Measurements from ENCODE around the gene DNMBP. TPM values are rescaled to one million over a fixed set of nuclear protein-coding genes. Genes with fewer than 3 reads are reported as not detected.

Gene DNMBP
- total RNA-seq, 2 experiments from 2014 or later = 2.2 to 2.3 TPM

DNA sequence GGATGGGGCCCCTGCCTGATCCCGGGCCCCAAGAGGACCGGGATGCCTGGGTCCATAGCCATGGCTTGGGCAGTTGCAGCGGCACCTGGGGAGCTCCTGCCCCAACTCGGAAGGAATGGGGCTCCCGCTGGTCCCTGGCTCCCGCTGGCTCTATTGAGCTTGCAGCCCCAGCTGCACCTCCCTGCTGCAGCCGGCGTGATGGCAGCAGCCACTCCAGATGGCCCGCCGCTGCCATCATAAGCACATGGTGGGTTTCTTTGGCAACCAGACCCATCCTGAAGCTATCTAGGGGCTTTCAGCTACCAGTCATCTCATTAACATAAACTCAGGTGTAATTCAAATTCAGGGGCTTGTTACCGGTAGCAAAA is 11.1 kb upstream of the DNMBP start:
- Histone ChIP-seq H3K36me3 (ENCODE audit: insufficient read depth, low read length) (no peaks in the 10 kb centered on the region), H3K27me3 (ENCODE audit: control insufficient read depth in 1 of 2, insufficient read depth in 2 of 2, low read length in 2 of 2) (no peaks in the 10 kb centered on the region), H3K27ac (ENCODE audit: low read depth in 1 of 2, low read length in 2 of 2) (no peak overlapping the region), H3K4me1 (ENCODE audit: insufficient read depth, low read length) (peaks cover 4% of the 10 kb centered on the region), H3K9me3 (ENCODE audit: control insufficient read depth in 1 of 2, insufficient read depth in 1 of 2, low read length in 2 of 2) (no peaks in the 10 kb centered on the region), H3K4me3 (ENCODE audit: low read length) (no peak overlapping the region)
- no peak for ATAC-seq (ENCODE audit: poor library complexity)
- Mint-ChIP-seq H3K36me3 (ENCODE audit: low read depth) (no peaks in the 10 kb centered on the region), H3K27me3 (peaks cover 5% of the 10 kb centered on the region), H3K9me3 (no peaks in the 10 kb centered on the region), H3K27ac (no peak overlapping the region), H3K4me1 (ENCODE audit: low read depth) (no peaks in the 10 kb centered on the region), H3K4me3 (no peak overlapping the region)
- CTCF ChIA-PET = interaction anchor here (1.2 kb wide), 1 partner anchor 11 kb away, joined by 3 read pairs; the partner anchor contains the start of gene DNMBP
- DNase-seq = no peak
- POLR2A ChIA-PET = no interaction called here
- TF ChIP-seq, protein P1, sequence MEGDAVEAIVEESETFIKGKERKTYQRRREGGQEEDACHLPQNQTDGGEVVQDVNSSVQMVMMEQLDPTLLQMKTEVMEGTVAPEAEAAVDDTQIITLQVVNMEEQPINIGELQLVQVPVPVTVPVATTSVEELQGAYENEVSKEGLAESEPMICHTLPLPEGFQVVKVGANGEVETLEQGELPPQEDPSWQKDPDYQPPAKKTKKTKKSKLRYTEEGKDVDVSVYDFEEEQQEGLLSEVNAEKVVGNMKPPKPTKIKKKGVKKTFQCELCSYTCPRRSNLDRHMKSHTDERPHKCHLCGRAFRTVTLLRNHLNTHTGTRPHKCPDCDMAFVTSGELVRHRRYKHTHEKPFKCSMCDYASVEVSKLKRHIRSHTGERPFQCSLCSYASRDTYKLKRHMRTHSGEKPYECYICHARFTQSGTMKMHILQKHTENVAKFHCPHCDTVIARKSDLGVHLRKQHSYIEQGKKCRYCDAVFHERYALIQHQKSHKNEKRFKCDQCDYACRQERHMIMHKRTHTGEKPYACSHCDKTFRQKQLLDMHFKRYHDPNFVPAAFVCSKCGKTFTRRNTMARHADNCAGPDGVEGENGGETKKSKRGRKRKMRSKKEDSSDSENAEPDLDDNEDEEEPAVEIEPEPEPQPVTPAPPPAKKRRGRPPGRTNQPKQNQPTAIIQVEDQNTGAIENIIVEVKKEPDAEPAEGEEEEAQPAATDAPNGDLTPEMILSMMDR (IDR thresholded peaks at IDR 0.05) = no peak
- intact Hi-C loops (cut with DNase I, micrococcal nuclease) = no loop called here

DNA sequence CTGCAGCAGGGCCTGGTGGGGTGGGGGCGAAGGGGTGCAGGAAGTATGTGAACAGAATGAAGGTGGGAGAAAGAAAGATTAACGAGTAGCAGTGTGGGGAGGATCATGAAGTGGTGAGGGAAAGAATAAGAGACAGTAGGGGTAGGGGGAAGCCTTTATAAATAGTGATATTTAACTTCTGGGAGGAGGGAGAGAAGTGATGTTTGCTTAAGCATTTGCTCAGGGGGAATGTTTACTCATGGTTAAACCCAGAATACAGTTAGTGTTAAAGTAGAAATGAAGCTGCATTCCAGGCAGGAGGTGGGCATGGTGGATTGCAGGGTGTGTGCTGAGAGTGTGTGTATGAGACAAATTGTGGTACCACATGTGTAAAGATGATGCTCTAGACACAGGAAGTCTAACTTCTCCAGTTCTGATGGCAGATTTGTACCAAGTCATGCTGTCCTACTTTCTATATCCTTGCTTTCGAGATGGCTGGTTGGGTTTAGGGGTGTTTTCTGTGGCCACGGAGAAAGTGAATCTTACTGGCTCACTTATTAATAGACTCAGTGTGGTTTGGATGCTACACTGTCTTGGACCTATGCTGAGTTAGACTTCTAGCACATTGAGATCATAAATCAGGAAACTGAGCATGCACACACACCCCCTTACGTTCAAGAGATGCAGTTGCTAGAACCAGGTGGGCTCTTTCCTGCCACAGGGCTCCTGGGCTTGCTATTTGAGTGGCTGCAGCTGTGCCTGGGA is 10.6 kb upstream of the DNMBP start:
- Histone ChIP-seq H3K36me3 (ENCODE audit: insufficient read depth, low read length) (no peaks in the 10 kb centered on the region), H3K4me1 (ENCODE audit: insufficient read depth, low read length) (peaks cover 4% of the 10 kb centered on the region), H3K27ac (ENCODE audit: low read depth in 1 of 2, low read length in 2 of 2) (no peak overlapping the region), H3K4me3 (ENCODE audit: low read length) (no peak overlapping the region), H3K9me3 (ENCODE audit: control insufficient read depth in 1 of 2, insufficient read depth in 1 of 2, low read length in 2 of 2) (no peaks in the 10 kb centered on the region), H3K27me3 (ENCODE audit: control insufficient read depth in 1 of 2, insufficient read depth in 2 of 2, low read length in 2 of 2) (no peaks in the 10 kb centered on the region)
- DNase-seq (peak in 1 of 14 experiments; percentile 5), ATAC-seq (ENCODE audit: poor library complexity) (no peak)
- CTCF ChIA-PET = interaction anchor here (1.2 kb wide), 1 partner anchor 10 kb away, joined by 3 read pairs; the partner anchor contains the start of gene DNMBP
- H3K4me1 Mint-ChIP-seq (ENCODE audit: low read depth) = no peaks in the 10 kb centered on the region
- no peak overlapping the region for H3K27ac Mint-ChIP-seq
- H3K27me3 Mint-ChIP-seq = peaks cover 5% of the 10 kb centered on the region
- no peaks in the 10 kb centered on the region for H3K36me3 Mint-ChIP-seq (ENCODE audit: low read depth)
- POLR2A ChIA-PET = no interaction called here
- no peak overlapping the region for H3K4me3 Mint-ChIP-seq
- no peaks in the 10 kb centered on the region for H3K9me3 Mint-ChIP-seq
- intact Hi-C loops (cut with DNase I, micrococcal nuclease) = no loop called here
- TF ChIP-seq, protein P1 (IDR thresholded peaks at IDR 0.05) = no peak

DNA sequence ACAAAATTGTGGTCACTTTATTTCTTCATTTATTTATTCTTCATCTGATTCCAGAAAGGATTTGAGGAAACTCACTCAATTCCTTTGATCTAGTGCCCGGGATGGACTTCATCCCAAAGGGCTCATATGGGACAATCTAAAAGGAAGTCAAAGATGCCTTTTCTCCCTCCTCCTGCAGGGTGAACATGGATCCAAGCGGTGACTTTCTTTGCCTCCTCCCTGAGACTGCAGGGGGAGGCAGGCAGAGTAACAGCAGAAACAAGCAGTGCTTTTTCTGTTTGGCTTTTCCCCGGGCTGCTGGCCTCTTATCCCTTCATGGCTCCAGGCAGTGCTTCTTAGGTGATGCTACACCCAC is 10.0 kb upstream of the DNMBP start:
- H3K36me3 ChIP-seq (ENCODE audit: insufficient read depth, low read length) = no peaks in the 10 kb centered on the region
- no peaks in the 10 kb centered on the region for H3K9me3 ChIP-seq (ENCODE audit: control insufficient read depth in 1 of 2, insufficient read depth in 1 of 2, low read length in 2 of 2)
- ChIA-PET POLR2A (no interaction called here), CTCF (interaction anchor here (1.2 kb wide), 1 partner anchor 10 kb away, joined by 3 read pairs; the partner anchor contains the start of gene DNMBP)
- H3K27me3 Mint-ChIP-seq = peaks cover 5% of the 10 kb centered on the region
- no peak overlapping the region for H3K4me3 ChIP-seq (ENCODE audit: low read length)
- DNase-seq = no peak
- H3K4me3 Mint-ChIP-seq = no peak overlapping the region
- no peaks in the 10 kb centered on the region for H3K4me1 Mint-ChIP-seq (ENCODE audit: low read depth)
- peaks cover 4% of the 10 kb centered on the region for H3K4me1 ChIP-seq (ENCODE audit: insufficient read depth, low read length)
- ATAC-seq (ENCODE audit: poor library complexity) = no peak
- intact Hi-C loops (cut with DNase I, micrococcal nuclease) = loop anchor here in 1 of 2 experiments (10.0 kb wide), 1 partner anchor 595 kb away; no protein-coding TSS in a partner anchor
- H3K27ac Mint-ChIP-seq = no peak overlapping the region
- TF ChIP-seq, protein P1 (IDR thresholded peaks at IDR 0.05) = no peak
- H3K27ac ChIP-seq (ENCODE audit: low read depth in 1 of 2, low read length in 2 of 2) = no peak overlapping the region
- H3K27me3 ChIP-seq (ENCODE audit: control insufficient read depth in 1 of 2, insufficient read depth in 2 of 2, low read length in 2 of 2) = no peaks in the 10 kb centered on the region
- H3K9me3 Mint-ChIP-seq = no peaks in the 10 kb centered on the region
- H3K36me3 Mint-ChIP-seq (ENCODE audit: low read depth) = no peaks in the 10 kb centered on the region
